HCT116 (cell line): ENCODE measurements around the gene RASSF5.

ENCODE experiments used
- CTCF ChIP-seq, 3 experiments: fragments of 200-600 bp in 1 of 3; sonication (generic) in 1 of 3; IDR thresholded peaks in 2 of 3; conservative IDR thresholded peaks in 1 of 3; 2 replicates each; pipeline ENCODE4 v1.5.1; 2012 to 2017; ENCODE audit warnings: low read depth in 2 of 3, low read length in 2 of 3, antibody characterized with exemption in 1 of 3, borderline replicate concordance in 1 of 3, control low read depth in 1 of 3, mild to moderate bottlenecking in 1 of 3, mixed read lengths in 1 of 3, mixed run types in 1 of 3, moderate library complexity in 1 of 3; ENCODE audit not compliant: insufficient read depth in 1 of 3
- EGR1 ChIP-seq: IDR thresholded peaks from 2 replicates; pipeline ENCODE4 v1.6.1; 2012; ENCODE audit warnings: low read depth
- EZH2 ChIP-seq: fragments of 200-600 bp; sonication (generic); IDR thresholded peaks from 2 replicates; pipeline ENCODE4 v1.6.1; 2017; ENCODE audit warnings: antibody characterized with exemption, mixed run types
- JUND ChIP-seq: IDR thresholded peaks from 2 replicates; pipeline ENCODE4 v1.6.1; 2012
- POLR2A ChIP-seq: IDR thresholded peaks from 2 replicates; pipeline ENCODE4 v1.7.0; 2011; ENCODE audit warnings: borderline replicate concordance; ENCODE audit not compliant: insufficient read depth, insufficient read length; ENCODE audit errors: extremely low read depth
- POLR2AphosphoS5 ChIP-seq: IDR thresholded peaks from 2 replicates; pipeline ENCODE4 v1.6.1; 2011; ENCODE audit warnings: mild to moderate bottlenecking, low read depth, low read length, moderate library complexity
- RAD21 ChIP-seq: IDR thresholded peaks from 2 replicates; pipeline ENCODE4 v1.6.1; 2012; ENCODE audit warnings: low read depth, mild to moderate bottlenecking
- REST ChIP-seq: IDR thresholded peaks from 2 replicates; pipeline ENCODE4 v1.6.1; 2012; ENCODE audit warnings: low read depth
- SIN3A ChIP-seq: IDR thresholded peaks from 2 replicates; pipeline ENCODE4 v1.6.1; 2012; ENCODE audit warnings: low read depth
- YY1 ChIP-seq: IDR thresholded peaks from 2 replicates; pipeline ENCODE4 v1.6.1; 2011; ENCODE audit warnings: low read length, low read depth, moderate library complexity, mild to moderate bottlenecking; ENCODE audit not compliant: insufficient replicate concordance; ENCODE audit errors: extremely low read depth
- ZFX ChIP-seq: fragments of 450-650 bp; IDR thresholded peaks from 2 replicates; pipeline ENCODE4 v1.6.1; 2017
- TF ChIP-seq, protein P1 (sequence below): IDR thresholded peaks from 2 replicates; pipeline ENCODE4 v1.6.1; 2012

- TF ChIP-seq CTCF (IDR thresholded peaks at IDR 0.05 in 2 of 3, conservative IDR thresholded peaks at IDR 0.05 in 1 of 3; ENCODE audit: borderline replicate concordance in 1 of 3, insufficient read depth in 1 of 3, low read depth in 2 of 3, low read length in 2 of 3) (no peak), POLR2A (no peak), POLR2AphosphoS5 (no peak), JUND (no peak), RAD21 (no peak), REST (no peak), EZH2 (no peak), EGR1 (no peak), YY1 (no peak), ZFX (no peak), SIN3A (no peak)
- TF ChIP-seq, protein P1, sequence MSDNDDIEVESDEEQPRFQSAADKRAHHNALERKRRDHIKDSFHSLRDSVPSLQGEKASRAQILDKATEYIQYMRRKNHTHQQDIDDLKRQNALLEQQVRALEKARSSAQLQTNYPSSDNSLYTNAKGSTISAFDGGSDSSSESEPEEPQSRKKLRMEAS = no peak
Measured at GRCh38 chr1:206500046-206500445, 7.3 kb upstream of the RASSF5 start.
